ENCODE measurements around the gene KLHDC3.

GRCh38 chr6:43013097-43013842 lies 779 bp upstream of the KLHDC3 start:
- TF ChIP-seq CTCF (IDR thresholded peaks at IDR 0.05; ENCODE audit: borderline replicate concordance, extremely low read depth, low read length, poor library complexity, severe bottlenecking) (no peak), EZH2 (IDR thresholded peaks at IDR 0.05; ENCODE audit: borderline replicate concordance, low read depth, low read length, severe bottlenecking) (no peak)

Data from DND-41 (cell line).